Stimulated activated CD4-positive, alpha-beta T cell treated with anti-CD3 and anti-CD28 coated beads, TNF-alpha, amount 100 ng/mL, for 48 hours (primary cell): ENCODE data around the gene KCTD10.
"Not testable (repeated sequence)": the region's sequence is repeated elsewhere in the genome, so short reads cannot be mapped to it uniquely, and the experiment has no call there.

ENCODE experiments used
- DNase-seq, 3 donors: peaks; one replicate each; pipeline ENCODE4 v3.0.0-alpha.2; 2020; ENCODE audit warnings: low read depth in 3 of 3

The KCTD10 gene

GRCh38 chr12:109473526-109474270 is 3.4 kb downstream of the KCTD10 start:
- not testable (repeated sequence) for DNase-seq

DNA sequence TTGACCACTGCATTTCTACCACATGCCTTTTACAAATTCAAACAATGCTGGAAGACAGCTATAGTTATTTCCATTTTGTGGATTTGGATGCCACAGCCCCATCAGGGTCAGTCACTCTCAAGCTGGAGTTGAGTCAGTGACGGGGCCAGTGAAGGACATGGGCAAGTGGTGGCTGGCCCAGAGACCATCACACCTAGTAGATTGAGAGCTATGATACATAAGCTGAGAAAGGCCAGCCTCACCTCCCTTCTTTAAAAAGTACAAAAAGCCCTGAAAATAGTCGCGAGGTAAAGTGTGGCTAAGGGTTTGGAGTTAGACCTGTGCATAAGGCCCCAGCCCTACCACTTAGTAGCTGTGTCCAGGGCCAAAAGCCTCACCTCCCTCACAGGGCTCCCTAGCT is 4.1 kb downstream of the KCTD10 start:
- DNase-seq, result no peak

GRCh38 chr12:109469517-109469916 is 7.6 kb downstream of the KCTD10 start:
- no peak for DNase-seq

DNA sequence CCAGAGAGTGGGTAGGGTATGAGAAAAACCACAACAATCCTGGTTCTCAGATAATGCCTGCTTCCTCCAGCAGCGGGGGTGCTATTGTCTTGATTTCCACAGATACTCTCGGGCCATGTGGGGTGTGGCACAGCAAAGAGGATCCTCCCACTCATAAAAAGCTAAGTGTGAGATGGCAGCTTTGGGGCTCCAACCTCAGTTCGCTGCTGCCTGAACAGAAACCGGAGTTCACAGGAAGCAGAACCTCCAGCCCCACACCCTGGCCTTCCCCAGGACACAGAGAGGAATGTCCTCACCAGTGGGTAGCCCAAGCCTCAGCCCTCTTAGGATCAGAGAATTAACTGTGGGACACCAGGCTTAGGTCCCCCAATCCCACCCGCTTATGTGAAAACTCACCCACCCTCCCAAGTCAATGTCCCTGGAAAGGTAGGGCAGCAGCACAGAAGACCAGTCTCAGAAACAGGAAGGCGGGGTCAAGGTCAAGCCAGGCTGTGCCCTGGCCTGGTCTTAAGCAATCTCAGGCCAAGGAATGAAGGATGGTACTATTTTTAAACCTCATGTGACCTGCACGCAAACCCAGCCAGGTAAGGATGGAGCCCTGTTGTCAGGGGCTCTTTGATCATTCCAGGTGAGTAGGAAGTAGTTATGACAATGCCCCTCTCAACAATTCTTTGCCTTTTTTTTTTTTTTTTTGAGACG is 9.0 kb downstream of the KCTD10 start:
- no peak for DNase-seq

GRCh38 chr12:109466821-109467220 is 10.3 kb downstream of the KCTD10 start:
- no peak for DNase-seq

DNA sequence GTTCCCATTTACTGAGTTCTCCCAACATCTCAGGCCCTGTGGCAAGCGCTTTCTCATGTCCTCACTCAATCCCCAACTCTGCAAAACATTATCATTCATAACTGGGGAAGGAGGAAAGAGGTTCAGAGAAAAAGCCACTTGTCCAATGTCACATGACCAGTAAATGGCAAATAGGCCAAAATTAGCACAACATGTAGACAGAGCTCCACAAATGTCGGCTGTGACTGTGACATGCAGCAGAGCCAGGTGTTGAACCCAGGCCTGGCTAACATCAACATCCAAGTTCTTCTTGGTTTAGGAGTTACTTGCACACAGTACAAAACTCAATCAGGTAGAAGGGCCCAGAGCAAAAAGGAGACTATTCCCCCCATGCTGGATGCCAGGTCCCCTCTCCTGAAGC is 10.8 kb downstream of the KCTD10 start:
- no peak for DNase-seq

- no peak for DNase-seq
Observed at GRCh38 chr12:109464642-109465351, 12.3 kb downstream of the KCTD10 start.

- no peak for DNase-seq
Observed at GRCh38 chr12:109463756-109464155, 13.3 kb downstream of the KCTD10 start.

- DNase-seq, result no peak
Observed at GRCh38 chr12:109462868-109463692, 14.0 kb downstream of the KCTD10 start.

GRCh38 chr12:109461846-109462756 is 15.0 kb downstream of the KCTD10 start:
- no peak for DNase-seq

DNA sequence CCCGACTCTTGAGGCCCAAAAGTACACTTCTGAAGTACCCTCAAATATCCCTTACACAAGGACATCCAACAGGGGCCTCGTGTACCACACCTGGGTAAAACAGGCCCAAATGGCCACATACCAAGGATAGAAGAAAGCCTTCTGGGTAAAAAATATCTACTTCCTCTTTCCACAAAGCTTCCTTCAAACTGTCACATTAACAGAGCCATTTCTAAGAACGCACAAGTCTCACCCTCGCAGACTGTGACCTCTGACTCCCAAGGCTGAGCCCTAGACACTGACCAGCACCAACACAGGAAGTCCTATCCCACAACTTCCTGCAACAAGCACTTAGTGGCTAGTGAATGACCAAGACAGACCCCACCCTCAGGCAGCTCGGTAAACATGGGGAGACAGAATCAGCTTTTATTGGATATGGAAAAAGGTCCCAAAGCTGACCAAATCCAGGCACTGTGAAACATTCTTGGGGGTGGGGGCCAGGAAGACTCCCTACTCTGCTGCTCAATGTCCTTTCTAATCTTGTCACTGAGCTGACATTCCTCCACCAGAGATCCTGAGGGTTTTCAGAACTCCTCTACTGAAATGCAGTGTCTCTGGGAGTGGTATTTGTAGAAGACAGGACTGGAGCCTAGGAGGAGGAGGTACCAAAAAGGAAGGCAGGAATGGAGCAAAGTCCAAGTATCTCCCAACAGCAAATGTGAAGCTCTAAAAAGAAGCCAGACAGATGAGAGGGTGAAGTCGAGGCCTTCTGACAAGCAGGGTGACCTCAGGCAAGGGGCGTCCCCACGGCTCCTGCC is 15.9 kb downstream of the KCTD10 start:
- DNase-seq, result no peak

DNA sequence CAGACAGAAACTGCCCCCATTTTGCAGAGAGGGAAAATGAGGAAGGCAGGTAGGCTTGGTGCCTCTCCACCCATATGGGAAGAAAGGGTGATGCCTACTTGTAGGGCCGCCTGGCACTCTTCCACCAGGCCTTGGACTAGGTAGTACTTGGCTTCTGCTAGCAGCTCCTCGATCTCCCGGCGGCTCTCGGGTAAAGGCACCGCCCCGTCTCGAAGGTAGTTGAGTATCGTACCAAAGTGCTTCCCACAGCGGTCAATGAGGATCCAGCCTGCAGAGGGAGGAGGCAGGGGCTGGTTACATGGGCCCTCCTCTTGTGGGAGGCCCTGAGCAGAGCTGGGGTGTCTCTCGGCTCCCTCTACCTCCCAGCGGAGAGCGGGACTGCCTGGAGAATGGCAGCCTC is 16.6 kb downstream of the KCTD10 start:
- DNase-seq, result no peak

DNA sequence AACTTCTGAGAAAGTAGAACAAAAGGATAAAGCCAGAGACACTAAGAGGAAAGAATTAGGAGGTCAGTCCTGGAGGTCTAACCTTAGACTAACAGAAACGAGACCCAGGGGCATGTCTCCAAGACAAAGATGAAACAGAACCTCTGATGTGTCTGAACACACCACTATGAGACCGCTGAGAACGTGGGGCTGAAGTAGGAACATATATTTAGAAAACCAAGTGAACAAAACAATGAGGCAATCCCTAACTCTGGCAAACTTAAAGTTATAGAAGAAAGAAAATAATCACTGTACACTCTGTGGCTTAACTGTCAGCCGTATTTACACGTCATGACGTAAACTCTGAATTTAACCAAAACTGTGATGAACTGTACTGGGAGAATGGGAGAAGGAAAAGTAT is 17.9 kb downstream of the KCTD10 start:
- no peak for DNase-seq

DNA sequence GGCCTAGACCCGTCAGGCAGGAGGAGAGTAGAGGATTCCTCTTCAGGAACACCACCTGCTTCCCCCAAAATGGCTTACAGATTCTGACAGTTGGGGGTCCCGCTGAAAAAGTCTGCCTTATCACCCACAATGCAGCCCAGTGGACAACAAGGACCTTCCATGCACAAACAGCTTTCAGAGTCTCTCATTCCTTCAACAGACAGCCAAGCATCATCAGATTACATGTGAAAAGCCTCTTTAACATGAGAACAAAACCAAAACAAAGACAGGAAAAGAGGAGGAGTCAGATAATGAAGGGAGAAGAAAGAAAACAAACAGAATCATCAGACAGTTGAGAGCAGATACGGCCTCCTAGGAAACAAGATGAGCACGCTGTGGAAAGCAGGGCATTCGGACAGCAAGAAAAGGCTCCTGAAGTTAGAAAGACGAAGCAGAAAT is 18.3 kb downstream of the KCTD10 start:
- no peak for DNase-seq

- no peak for DNase-seq
Observed at GRCh38 chr12:109458086-109458485, 19.0 kb downstream of the KCTD10 start.

DNA sequence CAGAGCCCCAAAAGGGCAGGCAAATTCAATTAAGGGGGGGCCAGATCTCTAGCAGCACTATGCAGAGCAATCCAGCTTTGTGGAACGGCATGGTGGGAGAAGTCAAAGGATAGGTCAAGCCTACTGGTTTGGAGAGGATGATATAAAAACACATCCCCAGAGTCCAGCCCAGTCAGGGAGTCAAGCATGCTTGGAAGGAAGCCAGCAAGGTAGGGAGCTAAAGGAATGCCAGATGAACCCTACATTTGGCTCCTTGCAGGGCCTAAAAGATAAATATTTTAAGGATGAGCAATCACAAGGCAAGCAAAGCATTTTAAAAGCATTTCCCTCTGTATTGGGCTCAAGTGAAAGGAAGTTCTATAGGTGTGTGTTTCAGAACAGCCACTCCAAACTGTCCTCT is 21.4 kb downstream of the KCTD10 start:
- no peak for DNase-seq

GRCh38 chr12:109452489-109452888 is 24.6 kb downstream of the KCTD10 start:
- no peak for DNase-seq

DNA sequence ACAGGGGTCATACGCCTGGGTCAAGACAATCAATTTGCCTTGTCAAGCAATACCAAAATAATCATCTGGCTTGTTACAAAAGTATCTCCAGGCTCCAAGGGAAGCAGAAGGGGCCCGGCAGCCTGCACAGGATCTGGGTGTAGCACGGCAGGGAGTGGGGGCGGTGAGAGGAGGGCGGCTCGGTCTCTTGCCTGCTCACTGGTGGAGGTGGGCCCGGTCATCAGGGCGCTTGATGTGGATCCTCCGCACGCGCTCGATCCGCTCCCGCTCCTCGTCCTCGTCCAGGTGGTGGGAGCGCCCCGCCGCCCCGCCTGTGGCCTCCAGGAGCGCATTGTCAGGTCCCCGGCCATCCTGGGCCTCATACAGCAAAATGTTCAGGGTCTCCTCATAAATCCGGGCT is 25.7 kb downstream of the KCTD10 start:
- DNase-seq, result no peak

DNA sequence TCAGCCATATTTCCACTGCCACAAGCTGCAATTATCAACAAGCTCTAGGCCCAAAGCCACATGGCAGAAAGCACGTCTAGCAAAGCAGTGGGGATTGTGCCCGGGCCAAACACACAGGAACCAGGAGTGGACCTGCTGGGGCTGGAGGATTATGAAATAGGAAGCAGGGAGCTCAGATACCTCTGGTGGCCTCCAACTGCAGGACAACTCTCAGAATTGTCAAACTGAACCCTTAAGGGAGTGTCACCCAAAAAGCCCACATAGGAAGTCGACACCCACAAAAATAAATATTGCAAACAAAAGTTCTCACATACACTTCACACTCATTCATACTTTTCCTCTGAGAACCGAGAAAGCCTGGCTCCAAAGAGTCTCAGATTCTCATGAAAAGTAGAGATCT is 26.1 kb downstream of the KCTD10 start:
- DNase-seq, result no peak
